Stimulated activated CD4-positive, alpha-beta T cell treated with anti-CD3 and anti-CD28 coated beads, TNF-alpha, amount 100 ng/mL, for 4 hours (primary cell): ENCODE measurements around the gene MCM9.
"Not testable (repeated sequence)": the region's sequence is repeated elsewhere in the genome, so short reads cannot be mapped to it uniquely, and the experiment has no call there.

Source experiments
- DNase-seq, 3 experiments: peaks; one replicate each; pipeline ENCODE4 v3.0.0-alpha.2; 2020; ENCODE audit warnings: low read depth in 3 of 3

The MCM9 gene

DNA sequence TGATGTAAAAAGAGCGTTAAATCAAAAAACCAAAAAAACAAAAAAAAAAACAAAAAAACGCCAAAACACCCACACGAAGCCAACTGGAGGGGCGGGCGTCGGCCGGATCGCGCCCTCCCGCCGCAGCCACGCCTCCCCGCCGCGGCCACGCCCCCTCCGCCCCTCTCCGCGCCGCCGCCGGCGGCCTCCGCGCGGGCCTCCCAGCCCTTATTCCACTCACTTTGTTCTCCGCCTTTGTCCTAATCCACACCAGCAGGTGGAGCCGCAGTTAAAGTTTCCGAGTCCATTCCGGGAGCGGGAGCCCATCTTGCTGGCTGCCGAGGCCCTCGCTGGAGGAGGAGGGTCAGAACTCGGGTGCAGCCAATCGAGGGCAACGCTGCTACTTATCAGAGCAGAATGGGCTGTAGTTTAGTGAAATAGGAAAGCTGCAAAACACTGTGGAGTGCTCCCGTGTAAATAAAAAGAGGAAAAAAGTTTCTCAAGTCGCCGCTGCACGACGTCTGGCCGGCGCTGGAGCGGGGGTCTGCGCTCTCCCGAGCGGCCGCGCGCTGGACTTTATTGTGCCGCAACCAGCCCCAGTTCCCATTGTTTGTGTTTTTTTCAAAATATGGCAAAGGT, 41.0 kb downstream of the MCM9 start, which contains the start of gene ASF1A:
Gene ASF1A (plus strand): TSS at position 346 of the 618 bp plus-strand sequence. CDS start 262 bp downstream, at position 608.
- DNase-seq: peak; percentile 88 to 90 (median 88)

GRCh38 chr6:118893064-118893806, 41.7 kb downstream of the MCM9 start:
- DNase-seq: peak in 1 of 3 experiments; percentile 10

DNA sequence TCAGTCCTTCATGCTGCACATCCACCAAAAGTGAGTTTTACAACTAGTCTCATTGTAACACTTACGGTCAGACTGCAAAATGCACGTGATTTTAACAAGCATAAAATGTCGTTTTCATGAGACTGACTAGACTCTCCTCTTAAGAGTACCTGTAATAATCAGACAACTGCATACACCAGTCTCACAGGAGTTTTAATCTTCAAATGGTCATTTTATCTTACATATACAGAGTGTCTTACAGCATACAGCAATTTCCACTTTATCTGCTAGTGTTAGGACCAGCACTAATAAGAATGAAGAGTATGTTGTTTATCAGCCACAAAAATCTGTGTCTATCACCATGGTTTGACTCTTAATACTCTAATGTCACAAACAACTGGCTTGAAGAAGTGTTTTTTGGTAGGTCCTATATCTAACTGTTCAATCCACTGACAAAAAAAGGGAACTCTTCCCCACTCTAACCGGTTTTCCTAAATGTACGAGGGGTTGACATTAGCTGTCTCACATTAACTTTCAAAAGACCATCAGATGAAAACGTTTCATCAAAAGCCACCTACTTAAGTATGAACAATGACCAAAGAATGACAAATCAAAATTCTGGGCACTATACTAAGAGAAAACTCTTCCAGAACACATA, 42.5 kb downstream of the MCM9 start:
- no peak for DNase-seq

GRCh38 chr6:118890997-118891790, 43.8 kb downstream of the MCM9 start:
- no peak for DNase-seq

DNA sequence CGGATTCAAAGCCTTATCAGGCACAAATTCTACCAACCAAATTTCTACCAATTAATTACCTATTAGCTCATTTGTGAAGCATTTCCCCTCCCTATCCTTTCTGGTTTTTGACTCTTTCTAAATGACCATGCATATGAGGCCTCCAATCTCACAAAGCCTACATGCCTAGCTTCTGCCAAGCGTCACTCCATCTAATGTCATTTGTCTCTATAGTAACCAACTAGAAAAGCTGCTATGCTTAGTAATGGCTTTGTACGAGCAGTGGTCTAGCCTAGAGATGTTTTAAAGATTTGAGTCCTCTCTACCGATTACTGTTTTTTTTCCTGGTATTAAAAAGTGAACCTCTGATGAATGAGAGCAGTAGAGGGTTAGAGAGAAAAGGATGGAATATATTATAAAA, 45.8 kb downstream of the MCM9 start:
- DNase-seq: no peak

DNA sequence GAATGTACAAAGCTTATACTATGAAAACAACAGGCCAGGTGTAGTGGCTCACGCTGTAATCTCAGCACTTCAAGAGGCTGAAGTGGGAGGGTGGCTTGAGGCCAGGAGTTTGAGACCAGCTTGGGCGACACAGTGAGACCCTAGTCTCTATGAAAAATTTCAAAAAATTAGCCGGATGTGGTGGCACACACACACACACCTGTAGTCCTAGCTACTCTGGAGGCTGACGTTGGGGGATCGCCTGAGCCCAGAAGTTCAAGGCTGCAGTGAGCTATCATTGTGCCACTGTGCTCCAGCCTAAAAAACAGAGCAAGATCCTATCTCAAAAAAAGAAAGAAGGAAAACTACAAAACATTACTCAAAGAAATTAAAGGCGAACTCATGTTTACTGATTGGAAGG, 48.3 kb downstream of the MCM9 start:
- no peak for DNase-seq

DNA sequence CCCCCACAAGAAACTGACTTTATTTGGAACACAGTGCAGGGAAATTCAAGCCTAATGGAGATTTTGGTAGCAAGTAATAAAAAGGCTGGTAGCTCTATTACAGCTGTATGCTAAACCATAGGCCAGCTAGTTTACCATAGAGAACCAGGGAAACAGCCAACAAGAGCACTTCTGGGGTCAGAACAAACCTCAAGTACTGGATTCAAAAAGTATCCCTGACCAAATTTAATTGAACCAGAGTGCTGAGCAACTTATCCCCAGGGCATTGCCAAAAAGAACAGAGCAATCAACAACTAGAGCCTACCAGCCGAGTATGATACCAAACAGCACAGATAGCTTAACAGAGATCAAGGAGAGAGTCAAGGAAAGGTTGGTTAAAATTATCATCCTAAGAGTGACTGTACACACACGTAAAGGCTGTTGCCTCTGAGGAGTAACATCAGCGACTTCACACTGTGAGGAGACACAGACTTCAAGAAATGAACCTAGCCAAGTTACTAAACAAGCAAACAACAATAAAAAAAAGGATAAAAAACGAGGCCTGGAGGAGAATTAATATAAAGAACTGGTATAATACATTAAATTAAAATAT, 52.5 kb downstream of the MCM9 start:
- DNase-seq: no peak

- DNase-seq: no peak
Observed at GRCh38 chr6:118881440-118882313, 53.3 kb downstream of the MCM9 start.

GRCh38 chr6:118877806-118878205, 57.2 kb downstream of the MCM9 start:
- DNase-seq: no peak

- DNase-seq: no peak
Observed at GRCh38 chr6:118876814-118877213, 58.1 kb downstream of the MCM9 start.

DNA sequence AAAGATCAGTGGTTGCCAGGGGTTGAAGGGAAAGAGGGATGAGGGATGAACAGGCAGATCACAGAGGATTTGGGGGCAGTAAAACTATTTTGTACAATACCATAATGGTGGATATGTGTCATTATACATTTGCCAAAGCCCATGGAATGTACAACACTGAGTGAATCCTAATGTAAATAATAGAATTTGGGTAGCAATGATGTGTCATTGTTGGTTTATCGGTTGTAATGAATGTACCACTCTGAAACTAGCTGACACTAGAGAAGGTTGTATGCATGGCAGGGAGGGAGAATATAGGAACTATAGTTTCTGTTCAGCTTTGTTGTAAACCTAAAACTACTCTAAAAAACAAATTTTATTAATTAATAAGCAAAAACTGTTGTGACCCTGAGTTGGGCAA, 58.8 kb downstream of the MCM9 start:
- no peak for DNase-seq

DNA sequence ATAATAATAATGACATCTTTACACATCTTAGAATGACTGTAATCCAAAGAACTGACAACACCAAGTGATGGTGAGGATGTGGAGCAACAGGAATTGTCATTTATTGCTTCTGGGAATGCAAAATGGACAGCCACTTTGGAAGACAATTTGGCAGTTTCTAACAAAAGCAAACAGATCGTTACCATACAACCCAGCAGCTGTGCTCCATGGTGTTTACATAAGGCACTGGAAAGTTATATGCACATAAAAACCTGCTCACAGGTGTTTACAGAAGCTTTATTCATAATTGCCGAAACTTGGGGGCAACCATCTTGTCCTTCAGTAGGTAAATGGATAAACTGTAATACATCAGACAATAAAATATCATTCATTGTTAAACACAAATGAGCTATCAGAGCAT, 59.3 kb downstream of the MCM9 start:
- no peak for DNase-seq

GRCh38 chr6:118873239-118873638, 61.7 kb downstream of the MCM9 start:
- no peak for DNase-seq

- DNase-seq: no peak
Observed at GRCh38 chr6:118872726-118873125, 62.2 kb downstream of the MCM9 start.

GRCh38 chr6:118872318-118872717, 62.6 kb downstream of the MCM9 start:
- DNase-seq: no peak

DNA sequence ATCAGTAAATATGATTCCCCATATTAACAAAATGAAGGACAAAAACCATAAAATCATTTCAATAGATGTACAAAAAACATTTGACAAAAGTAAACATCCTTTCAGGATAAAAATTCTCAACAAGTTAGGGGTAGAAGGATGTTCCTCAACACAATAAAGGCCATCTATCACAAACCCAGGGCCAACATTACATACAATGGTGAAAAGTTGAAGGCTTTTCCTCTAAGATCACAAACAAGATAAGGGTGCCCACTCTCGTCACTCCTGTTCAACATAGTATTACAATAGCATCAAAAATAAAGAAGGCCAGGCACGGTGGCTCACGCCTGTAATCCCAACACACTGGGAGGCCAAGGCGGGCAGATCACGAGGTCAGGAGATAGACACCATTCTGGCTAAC, 63.6 kb downstream of the MCM9 start:
- no peak for DNase-seq

- DNase-seq: no peak
Observed at GRCh38 chr6:118869894-118870589, 64.9 kb downstream of the MCM9 start.

DNA sequence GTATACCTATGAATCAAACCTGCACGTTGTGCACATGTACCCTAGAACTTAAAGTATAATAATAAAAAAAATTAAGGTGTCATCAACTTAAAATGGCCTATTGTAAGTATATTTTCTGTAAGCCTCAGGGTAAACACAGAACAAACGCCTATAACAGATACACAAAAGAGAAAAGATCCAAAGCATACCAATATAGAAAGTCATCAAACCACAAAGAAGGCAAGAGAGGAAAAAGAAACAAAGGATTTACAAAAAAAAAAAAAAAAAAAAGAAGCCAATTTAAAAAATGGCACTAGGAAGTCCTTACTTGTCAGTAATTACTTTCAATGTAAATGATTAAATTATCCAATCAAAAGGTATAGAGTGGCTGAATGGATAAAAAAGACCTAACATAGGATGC, 65.6 kb downstream of the MCM9 start:
- DNase-seq: no peak

DNA sequence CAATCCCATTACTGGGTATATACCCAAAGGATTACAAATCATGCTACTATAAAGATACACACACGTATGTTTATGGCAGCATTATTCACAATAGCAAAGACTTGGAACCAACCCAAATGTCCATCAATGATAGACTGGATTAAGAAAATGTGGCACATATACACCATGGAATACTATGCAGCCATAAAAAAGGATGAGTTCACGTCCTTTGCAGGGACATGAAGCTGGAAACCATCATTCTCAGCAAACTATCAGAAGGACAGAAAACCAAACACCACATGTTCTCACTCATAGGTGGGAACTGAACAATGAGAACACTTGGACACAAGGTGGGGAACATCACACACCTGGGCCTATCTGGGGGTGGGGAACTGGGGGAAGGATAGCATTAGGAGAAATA, 66.1 kb downstream of the MCM9 start:
- DNase-seq: not testable (repeated sequence)

- DNase-seq: no peak
Observed at GRCh38 chr6:118867181-118867580, 67.8 kb downstream of the MCM9 start.
